ENCODE measurements around the gene MITF.
A peak's percentile ranks its signal among the peaks of the same experiment; 100 is the strongest.
"Not testable (repeated sequence)": the region's sequence is repeated elsewhere in the genome, so short reads cannot be mapped to it uniquely, and the experiment has no call there.

Gene MITF

GRCh38 chr3:69791106-69791505 lies 51.8 kb downstream of the MITF start:
- DNase-seq: peak; percentile 25

- DNase-seq: no peak
Measured at GRCh38 chr3:69791919-69792399, 52.7 kb downstream of the MITF start.

GRCh38 chr3:69796126-69796525 lies 56.9 kb downstream of the MITF start:
- DNase-seq: not testable (repeated sequence)

GRCh38 chr3:69803681-69804270 lies 64.5 kb downstream of the MITF start:
- DNase-seq: no peak

GRCh38 chr3:69805491-69805890 lies 66.2 kb downstream of the MITF start:
- DNase-seq: no peak

- no peak for DNase-seq
Measured at GRCh38 chr3:69806735-69807438, 67.6 kb downstream of the MITF start.

- DNase-seq: no peak
Measured at GRCh38 chr3:69807674-69808073, 68.4 kb downstream of the MITF start.

GRCh38 chr3:69809076-69809835 lies 70.0 kb downstream of the MITF start:
- no peak for DNase-seq

GRCh38 chr3:69811452-69812401 lies 72.5 kb downstream of the MITF start:
- no peak for DNase-seq

GRCh38 chr3:69815970-69816369 lies 76.7 kb downstream of the MITF start:
- DNase-seq: no peak

GRCh38 chr3:69817988-69818387 lies 78.7 kb downstream of the MITF start:
- DNase-seq: peak; percentile 30

- DNase-seq: no peak
Measured at GRCh38 chr3:69819282-69819681, 80.0 kb downstream of the MITF start.

- no peak for DNase-seq
Measured at GRCh38 chr3:69821133-69821532, 81.9 kb downstream of the MITF start.

- DNase-seq: no peak
Measured at GRCh38 chr3:69823743-69824142, 84.5 kb downstream of the MITF start.

GRCh38 chr3:69825446-69825845 lies 86.2 kb downstream of the MITF start:
- DNase-seq: peak; percentile 13

- no peak for DNase-seq
Measured at GRCh38 chr3:69827127-69827526, 87.9 kb downstream of the MITF start.

- no peak for DNase-seq
Measured at GRCh38 chr3:69828817-69829216, 89.6 kb downstream of the MITF start.

GRCh38 chr3:69830147-69830546 lies 90.9 kb downstream of the MITF start:
- no peak for DNase-seq

GRCh38 chr3:69831737-69832136 lies 92.5 kb downstream of the MITF start:
- no peak for DNase-seq

- no peak for DNase-seq
Measured at GRCh38 chr3:69833591-69833990, 94.3 kb downstream of the MITF start.

- no peak for DNase-seq
Measured at GRCh38 chr3:69838217-69838616, 99.0 kb downstream of the MITF start.

GRCh38 chr3:69838696-69839515 lies 99.6 kb downstream of the MITF start:
- DNase-seq: no peak

All from MV-4-11 (cell line).